HepG2 (cell line): ENCODE data around the gene OR2B2. TPM values are rescaled to one million over a fixed set of nuclear protein-coding genes. Genes with fewer than 3 reads are reported as not detected.

Experiments used
- ARID2 ChIP-seq: sonication (generic); formaldehyde crosslinking; IDR thresholded peaks from 2 replicates; pipeline ENCODE4 v1.8.1; 2022; ENCODE audit warnings: mild to moderate bottlenecking, missing genetic modification reagents, borderline replicate concordance
- CHD2 ChIP-seq: IDR thresholded peaks from 2 replicates; pipeline ENCODE4 v1.6.1; 2011; ENCODE audit warnings: low read depth, low read length, improper control_type of control experiment
- DZIP1 ChIP-seq: sonication (generic); formaldehyde crosslinking; IDR thresholded peaks from 2 replicates; pipeline ENCODE4 v1.5.0; 2020; ENCODE audit warnings: mild to moderate bottlenecking, missing genetic modification reagents
- PAF1 ChIP-seq: IDR thresholded peaks from 2 replicates; pipeline ENCODE4 v1.6.1; 2016; ENCODE audit warnings: missing genetic modification reagents, missing compliant biosample characterization
- SNAPC4 ChIP-seq: sonication (generic); formaldehyde crosslinking; IDR thresholded peaks from 2 replicates; pipeline ENCODE4 v1.4.0; 2020; ENCODE audit warnings: mild to moderate bottlenecking, missing genetic modification reagents
- STAT5B ChIP-seq: sonication (generic); formaldehyde crosslinking; IDR thresholded peaks from 2 replicates; pipeline ENCODE4 v1.4.0; 2020; ENCODE audit warnings: missing genetic modification reagents
- ZBTB42 ChIP-seq: sonication (generic); formaldehyde crosslinking; IDR thresholded peaks from 2 replicates; pipeline ENCODE4 v1.5.0; 2020; ENCODE audit warnings: mild to moderate bottlenecking, missing genetic modification reagents
- ZFP36L1 ChIP-seq: sonication (generic); formaldehyde crosslinking; IDR thresholded peaks from 2 replicates; pipeline ENCODE4 v1.8.0; 2022; ENCODE audit warnings: mild to moderate bottlenecking, missing genetic modification reagents, moderate library complexity
- ZNF766 ChIP-seq: sonication (generic); formaldehyde crosslinking; IDR thresholded peaks from 2 replicates; pipeline ENCODE4 v1.5.0; 2020; ENCODE audit warnings: missing genetic modification reagents, borderline replicate concordance
- ZNF781 ChIP-seq: sonication (generic); formaldehyde crosslinking; IDR thresholded peaks from 2 replicates; pipeline ENCODE4 v1.5.1; 2020; ENCODE audit warnings: borderline replicate concordance, mild to moderate bottlenecking, missing genetic modification reagents; ENCODE audit errors: not compliant biosample characterization
- ZNF891 ChIP-seq: sonication (generic); formaldehyde crosslinking; IDR thresholded peaks from 2 replicates; pipeline ENCODE4 v1.5.0; 2020; ENCODE audit warnings: mild to moderate bottlenecking, missing genetic modification reagents
- ZSCAN31 ChIP-seq: sonication (generic); formaldehyde crosslinking; IDR thresholded peaks from 2 replicates; pipeline ENCODE4 v1.5.0; 2020; ENCODE audit warnings: low read depth, mild to moderate bottlenecking, missing genetic modification reagents
- polyA plus RNA-seq, 8 experiments: library from polyadenylated mRNA; depleted of rRNA in 3 of 8; stranded (reverse) in 7 of 8; unstranded in 1 of 8; fragments of >200 nt; fragmentation: Illumina TruSeq in 4 of 8; extraction: Trizol in 4 of 8; gene quantifications; 2 replicates each; pipeline versions ENCODE4 v1.2.1 to v1.2.3, GENCODE V29; 2011 to 2016; ENCODE audit warnings: low read depth in 4 of 8, missing spikeins in 1 of 8, mixed read lengths in 1 of 8; ENCODE audit not compliant: insufficient read depth in 1 of 8
- total RNA-seq, 5 experiments: library from RNA; depleted of rRNA; stranded (reverse); fragments of >200 nt; fragmentation: Illumina TruSeq; extraction: Trizol; gene quantifications; 2 replicates each; pipeline ENCODE4 v1.2.3, GENCODE V29; 2016; ENCODE audit warnings: low read depth in 1 of 5
- TF ChIP-seq, protein P1 (sequence below): sonication (generic); formaldehyde crosslinking; IDR thresholded peaks from 2 replicates; pipeline ENCODE4 v1.4.0; 2020; ENCODE audit warnings: missing genetic modification reagents
- TF ChIP-seq, protein P2 (sequence below): IDR thresholded peaks from 2 replicates; pipeline ENCODE4 v1.6.1; 2016; ENCODE audit warnings: missing genetic modification reagents, missing compliant biosample characterization
- TF ChIP-seq, protein P3 (sequence below): sonication (generic); formaldehyde crosslinking; IDR thresholded peaks from 2 replicates; pipeline ENCODE4 v1.5.1; 2020; ENCODE audit warnings: mild to moderate bottlenecking, missing genetic modification reagents, borderline replicate concordance

OR2B2 gene
- total and polyA plus RNA-seq, 2 of the 13 experiments (the other 11 are each of a cell fraction or from before 2014, with no cell fraction given), result not detected

DNA sequence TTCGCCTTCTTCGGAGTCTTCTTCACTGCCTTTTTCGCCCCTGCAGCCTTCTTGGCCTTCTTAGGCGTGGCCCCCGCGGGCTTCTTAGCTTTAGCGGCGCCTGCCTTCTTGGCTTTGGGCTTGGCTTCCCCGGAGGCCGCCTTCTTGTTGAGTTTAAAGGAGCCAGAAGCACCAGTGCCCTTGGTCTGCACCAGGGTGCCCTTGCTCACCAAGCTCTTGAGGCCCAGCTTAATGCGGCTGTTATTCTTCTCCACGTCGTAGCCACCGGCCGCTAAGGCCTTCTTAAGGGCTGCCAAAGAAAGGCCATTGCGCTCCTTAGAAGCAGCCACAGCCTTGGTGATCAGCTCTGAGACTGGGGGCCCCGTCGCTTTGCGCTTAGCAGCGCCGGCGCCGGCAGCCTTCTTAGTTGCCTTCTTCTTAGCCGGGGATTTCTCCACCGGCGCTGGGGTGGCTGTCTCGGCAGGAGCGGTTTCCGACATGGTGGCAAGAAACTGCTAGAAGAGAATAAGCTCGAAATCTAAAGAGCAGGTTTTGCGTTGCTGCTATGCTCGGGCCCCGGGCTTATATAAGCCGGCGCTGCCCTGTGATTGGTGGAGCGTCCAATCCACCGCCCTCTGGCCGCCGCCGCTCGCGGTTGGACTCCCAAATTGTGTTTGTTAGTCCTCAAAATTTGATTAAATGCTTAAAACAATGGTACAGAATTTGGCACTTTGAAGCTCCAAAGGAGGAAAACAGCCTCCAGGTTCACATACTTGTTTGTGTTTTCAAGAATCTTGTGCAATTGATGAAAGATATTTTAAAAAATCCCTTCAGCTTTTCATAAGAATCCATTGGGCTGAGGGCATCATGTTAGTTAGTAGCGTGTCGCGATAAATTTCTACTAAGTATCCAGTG, 44.9 kb downstream of the OR2B2 start (continued):
- TF ChIP-seq SNAPC4 (CRISPR knock-in tag) (no peak), ZNF781 (CRISPR knock-in tag) (no peak), ZNF766 (CRISPR knock-in tag) (no peak), ARID2 (CRISPR knock-in tag) (peak; percentile 49; the same call in 1 of the 2 replicates), ZSCAN31 (CRISPR knock-in tag) (peak; percentile 66; the same call in 1 of the 2 replicates), ZFP36L1 (CRISPR knock-in tag) (no peak), CHD2 (no peak), ZBTB42 (CRISPR knock-in tag) (no peak), PAF1 (no peak), ZNF891 (CRISPR knock-in tag) (no peak), STAT5B (CRISPR knock-in tag) (no peak), DZIP1 (CRISPR knock-in tag) (no peak)
- TF ChIP-seq, protein P1, sequence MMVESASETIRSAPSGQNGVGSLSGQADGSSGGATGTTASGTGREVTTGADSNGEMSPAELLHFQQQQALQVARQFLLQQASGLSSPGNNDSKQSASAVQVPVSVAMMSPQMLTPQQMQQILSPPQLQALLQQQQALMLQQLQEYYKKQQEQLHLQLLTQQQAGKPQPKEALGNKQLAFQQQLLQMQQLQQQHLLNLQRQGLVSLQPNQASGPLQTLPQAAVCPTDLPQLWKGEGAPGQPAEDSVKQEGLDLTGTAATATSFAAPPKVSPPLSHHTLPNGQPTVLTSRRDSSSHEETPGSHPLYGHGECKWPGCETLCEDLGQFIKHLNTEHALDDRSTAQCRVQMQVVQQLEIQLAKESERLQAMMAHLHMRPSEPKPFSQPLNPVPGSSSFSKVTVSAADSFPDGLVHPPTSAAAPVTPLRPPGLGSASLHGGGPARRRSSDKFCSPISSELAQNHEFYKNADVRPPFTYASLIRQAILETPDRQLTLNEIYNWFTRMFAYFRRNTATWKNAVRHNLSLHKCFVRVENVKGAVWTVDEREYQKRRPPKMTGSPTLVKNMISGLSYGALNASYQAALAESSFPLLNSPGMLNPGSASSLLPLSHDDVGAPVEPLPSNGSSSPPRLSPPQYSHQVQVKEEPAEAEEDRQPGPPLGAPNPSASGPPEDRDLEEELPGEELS (CRISPR knock-in tag), result no peak
- TF ChIP-seq, protein P2, sequence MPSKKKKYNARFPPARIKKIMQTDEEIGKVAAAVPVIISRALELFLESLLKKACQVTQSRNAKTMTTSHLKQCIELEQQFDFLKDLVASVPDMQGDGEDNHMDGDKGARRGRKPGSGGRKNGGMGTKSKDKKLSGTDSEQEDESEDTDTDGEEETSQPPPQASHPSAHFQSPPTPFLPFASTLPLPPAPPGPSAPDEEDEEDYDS, result peak; percentile 85
- TF ChIP-seq, protein P3, sequence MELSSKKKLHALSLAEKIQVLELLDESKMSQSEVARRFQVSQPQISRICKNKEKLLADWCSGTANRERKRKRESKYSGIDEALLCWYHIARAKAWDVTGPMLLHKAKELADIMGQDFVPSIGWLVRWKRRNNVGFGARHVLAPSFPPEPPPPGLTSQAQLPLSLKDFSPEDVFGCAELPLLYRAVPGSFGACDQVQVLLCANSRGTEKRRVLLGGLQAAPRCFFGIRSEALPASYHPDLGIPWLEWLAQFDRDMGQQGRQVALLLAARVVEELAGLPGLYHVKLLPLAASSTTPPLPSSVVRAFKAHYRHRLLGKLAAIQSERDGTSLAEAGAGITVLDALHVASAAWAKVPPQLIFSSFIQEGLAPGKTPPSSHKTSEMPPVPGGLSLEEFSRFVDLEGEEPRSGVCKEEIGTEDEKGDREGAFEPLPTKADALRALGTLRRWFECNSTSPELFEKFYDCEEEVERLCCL (CRISPR knock-in tag), result no peak
